ENCODE measurements around the gene TSPAN4. TPM values are rescaled to one million over a fixed set of nuclear protein-coding genes. Genes with fewer than 3 reads are reported as not detected.

TSPAN4 gene
- total RNA-seq, 4 donors from 2014 or later = 47.1 to 78.9 (median 59.7) TPM

DNA sequence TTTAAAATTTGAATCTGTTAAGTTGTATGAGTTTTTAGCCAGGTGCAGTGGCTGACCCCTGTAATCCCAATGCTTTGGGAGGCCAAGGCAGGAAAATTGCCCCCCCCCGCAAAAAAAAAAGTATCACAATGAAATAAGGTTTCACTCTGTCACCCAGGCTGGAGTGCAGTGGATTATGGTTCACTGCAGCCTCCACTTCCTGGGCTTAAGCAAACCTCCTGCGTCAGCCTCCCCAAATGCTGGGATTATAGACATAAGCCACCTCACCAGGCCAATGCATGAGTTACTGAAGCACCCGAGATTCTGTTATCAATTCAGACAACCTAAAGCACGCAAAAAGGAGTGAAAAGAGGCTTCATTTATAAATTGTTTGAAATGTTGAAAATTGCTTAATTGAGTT, 70.4 kb downstream of the TSPAN4 start:
- no peak for TF ChIP-seq POLR2A (IDR thresholded peaks at IDR 0.05)
- TF ChIP-seq, protein P1, sequence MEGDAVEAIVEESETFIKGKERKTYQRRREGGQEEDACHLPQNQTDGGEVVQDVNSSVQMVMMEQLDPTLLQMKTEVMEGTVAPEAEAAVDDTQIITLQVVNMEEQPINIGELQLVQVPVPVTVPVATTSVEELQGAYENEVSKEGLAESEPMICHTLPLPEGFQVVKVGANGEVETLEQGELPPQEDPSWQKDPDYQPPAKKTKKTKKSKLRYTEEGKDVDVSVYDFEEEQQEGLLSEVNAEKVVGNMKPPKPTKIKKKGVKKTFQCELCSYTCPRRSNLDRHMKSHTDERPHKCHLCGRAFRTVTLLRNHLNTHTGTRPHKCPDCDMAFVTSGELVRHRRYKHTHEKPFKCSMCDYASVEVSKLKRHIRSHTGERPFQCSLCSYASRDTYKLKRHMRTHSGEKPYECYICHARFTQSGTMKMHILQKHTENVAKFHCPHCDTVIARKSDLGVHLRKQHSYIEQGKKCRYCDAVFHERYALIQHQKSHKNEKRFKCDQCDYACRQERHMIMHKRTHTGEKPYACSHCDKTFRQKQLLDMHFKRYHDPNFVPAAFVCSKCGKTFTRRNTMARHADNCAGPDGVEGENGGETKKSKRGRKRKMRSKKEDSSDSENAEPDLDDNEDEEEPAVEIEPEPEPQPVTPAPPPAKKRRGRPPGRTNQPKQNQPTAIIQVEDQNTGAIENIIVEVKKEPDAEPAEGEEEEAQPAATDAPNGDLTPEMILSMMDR (IDR thresholded peaks at IDR 0.05) = no peak
- TF ChIP-seq EP300 (IDR thresholded peaks at IDR 0.05) = no peak
- TF ChIP-seq POLR2AphosphoS5 (IDR thresholded peaks at IDR 0.05) = no peak
- no peaks in the 10 kb centered on the region for H3K9me3 ChIP-seq
- no peak overlapping the region for H3K4me3 ChIP-seq
- no peak for DNase-seq (ENCODE audit: low spot score in 2 of 2)
- H3K27ac ChIP-seq = peak overlapping the region; percentile 11
- WGBS = 92% methylated on average over 4 of the region's 4 CpGs
- H3K36me3 ChIP-seq = no peaks in the 10 kb centered on the region
- H3K4me1 ChIP-seq = peaks cover 31% of the 10 kb centered on the region
- no peaks in the 10 kb centered on the region for H3K27me3 ChIP-seq

GRCh38 chr11:914204-914603, 71.6 kb downstream of the TSPAN4 start:
- TF ChIP-seq EP300 (IDR thresholded peaks at IDR 0.05) = no peak
- TF ChIP-seq POLR2A (IDR thresholded peaks at IDR 0.05) = no peak
- TF ChIP-seq, protein P1 (IDR thresholded peaks at IDR 0.05) = no peak
- TF ChIP-seq POLR2AphosphoS5 (IDR thresholded peaks at IDR 0.05) = no peak
- no peaks in the 10 kb centered on the region for H3K27me3 ChIP-seq
- no peak for DNase-seq (ENCODE audit: low spot score in 2 of 2)
- H3K27ac ChIP-seq = peak overlapping the region; percentile 47
- H3K4me3 ChIP-seq = peak overlapping the region; percentile 12
- no peaks in the 10 kb centered on the region for H3K9me3 ChIP-seq
- 70% methylated on average over 4 of the region's 5 CpGs for WGBS
- H3K36me3 ChIP-seq = no peaks in the 10 kb centered on the region
- H3K4me1 ChIP-seq = peaks cover 23% of the 10 kb centered on the region

GRCh38 chr11:914747-915501, 72.3 kb downstream of the TSPAN4 start:
- H3K9me3 ChIP-seq = no peaks in the 10 kb centered on the region
- peak overlapping the region; percentile 47 for H3K27ac ChIP-seq
- no peaks in the 10 kb centered on the region for H3K36me3 ChIP-seq
- WGBS = 68% methylated on average over 12 of the region's 21 CpGs
- H3K4me3 ChIP-seq = peak overlapping the region; percentile 12
- DNase-seq (ENCODE audit: low spot score in 2 of 2) = peak in 1 of 2 donors; percentile 85
- no peaks in the 10 kb centered on the region for H3K27me3 ChIP-seq
- H3K4me1 ChIP-seq = peaks cover 17% of the 10 kb centered on the region
- no peak for TF ChIP-seq EP300 (IDR thresholded peaks at IDR 0.05)
- no peak for TF ChIP-seq POLR2AphosphoS5 (IDR thresholded peaks at IDR 0.05)
- TF ChIP-seq, protein P1 (IDR thresholded peaks at IDR 0.05) = no peak
- no peak for TF ChIP-seq POLR2A (IDR thresholded peaks at IDR 0.05)

Other genes with a start within 250 kb of the TSPAN4 start
- gene IRF7, start 226.9 kb upstream of the TSPAN4 start, total RNA-seq = 10 to 100 TPM; 20.9 to 34.0 (median 26.6) TPM
- 1 to 10 TPM in 1 of 4 donors, under 1 TPM in 1, not detected in 2; 0.53 to 1.1 TPM for gene CDHR5, start 217.9 kb upstream of the TSPAN4 start, total RNA-seq
- gene SCT, start 215.7 kb upstream of the TSPAN4 start, total RNA-seq = not detected
- 1 to 10 TPM in 1 of 4 donors, under 1 TPM in 1, not detected in 2; 0.97 to 1.2 TPM for gene DRD4, start 205.6 kb upstream of the TSPAN4 start, total RNA-seq
- 10 to 100 TPM; 37.0 to 60.6 (median 43.7) TPM for gene DEAF1, start 147.6 kb upstream of the TSPAN4 start, total RNA-seq
- gene TMEM80, start 147.0 kb upstream of the TSPAN4 start, total RNA-seq = 10 to 100 TPM; 31.5 to 53.6 (median 39.1) TPM
- 100 to 1,000 TPM; 107 to 193 (median 140) TPM for gene EPS8L2, start 136.6 kb upstream of the TSPAN4 start, total RNA-seq
- gene TALDO1, start 95.4 kb upstream of the TSPAN4 start, total RNA-seq = 100 to 1,000 TPM; 107 to 197 (median 179) TPM
- gene GATD1, start 65.4 kb upstream of the TSPAN4 start, total RNA-seq = 10 to 100 TPM; 27.2 to 68.2 (median 46.0) TPM
- gene CEND1, start 52.8 kb upstream of the TSPAN4 start, total RNA-seq = not detected
- gene SLC25A22, start 44.6 kb upstream of the TSPAN4 start, total RNA-seq = 10 to 100 TPM; 11.2 to 14.7 (median 13.7) TPM
- gene PIDD1, start 37.6 kb upstream of the TSPAN4 start, total RNA-seq = 10 to 100 TPM; 14.1 to 71.9 (median 33.5) TPM
- 1,000 to 10,000 TPM in 2 of 4 donors, 100 to 1,000 TPM in 2; 692 to 1,129 (median 991) TPM for gene RPLP2, start 32.9 kb upstream of the TSPAN4 start, total RNA-seq
- 100 to 1,000 TPM in 1 of 4 donors, 10 to 100 TPM in 3; 74.9 to 117 (median 85.9) TPM for gene PNPLA2, start 23.9 kb upstream of the TSPAN4 start, total RNA-seq
- gene CRACR2B, start 14.9 kb upstream of the TSPAN4 start, total RNA-seq = 10 to 100 TPM; 14.0 to 35.5 (median 29.6) TPM
- 100 to 1,000 TPM; 108 to 162 (median 150) TPM for gene CD151, start 9.9 kb upstream of the TSPAN4 start, total RNA-seq
- 10 to 100 TPM; 31.1 to 76.4 (median 56.4) TPM for gene POLR2L, start 323 bp upstream of the TSPAN4 start, total RNA-seq
- gene CHID1, start 68.0 kb downstream of the TSPAN4 start, total RNA-seq = 100 to 1,000 TPM in 1 of 4 donors, 10 to 100 TPM in 3; 46.5 to 111 (median 66.2) TPM
- gene AP2A2, start 83.0 kb downstream of the TSPAN4 start, total RNA-seq = 100 to 1,000 TPM in 2 of 4 donors, 10 to 100 TPM in 2; 45.4 to 107 (median 76.8) TPM
- under 1 TPM in 1 of 4 donors, not detected in 3; 0.04 TPM for gene MUC6, start 193.9 kb downstream of the TSPAN4 start, total RNA-seq
- gene MUC2, start 232.0 kb downstream of the TSPAN4 start, total RNA-seq = under 1 TPM; 0.05 to 0.17 (median 0.12) TPM

Measured in suprapubic skin (tissue), 4 donors.